BLaER1 treated with 17β-estradiol and CSF1 and Interleukin-3, amounts not matched to agents 10 nM and 100 nM (cell line): ENCODE measurements around the gene DISP2.

Experiments used
- H3K27ac ChIP-seq, 11 experiments: shearing (Covaris generic); formaldehyde crosslinking; 2 replicates each; pipeline ENCODE4 v1.8.1; 2022
- H3K27me3 ChIP-seq, 11 experiments: shearing (Covaris generic); formaldehyde crosslinking; 2 replicates each; pipeline ENCODE4 v1.8.1; 2022
- H3K36me3 ChIP-seq, 11 experiments: shearing (Covaris generic); formaldehyde crosslinking; 2 replicates each; pipeline ENCODE4 v1.8.1; 2022
- H3K4me1 ChIP-seq, 10 experiments: shearing (Covaris generic); formaldehyde crosslinking; 2 replicates each; pipeline ENCODE4 v1.8.1; 2022
- H3K4me2 ChIP-seq, 11 experiments: shearing (Covaris generic); formaldehyde crosslinking; 2 replicates each; pipeline ENCODE4 v1.8.1; 2022
- H3K4me3 ChIP-seq, 10 experiments: shearing (Covaris generic); formaldehyde crosslinking; 2 replicates each; pipeline ENCODE4 v1.8.1; 2022
- H3K9ac ChIP-seq, 11 experiments: shearing (Covaris generic); formaldehyde crosslinking; 2 replicates each; pipeline ENCODE4 v1.8.1; 2022
- H3K9me3 ChIP-seq, 11 experiments: shearing (Covaris generic); formaldehyde crosslinking; replicated peaks in 1 of 11; 2 replicates each; pipeline ENCODE4 v1.8.1; 2022
- H4K20me1 ChIP-seq, 11 experiments: shearing (Covaris generic); formaldehyde crosslinking; 2 replicates each; pipeline ENCODE4 v1.8.1; 2022
- Cebpa-rat ChIP-seq, 11 experiments: shearing (Covaris generic); IDR thresholded peaks; 2 replicates each; pipeline ENCODE4 v1.8.1; 2022

DISP2 gene

GRCh38 chr15:40335938-40336743 lies 21.9 kb upstream of the DISP2 start:
- TF ChIP-seq Cebpa-rat (IDR thresholded peaks at IDR 0.05) = no peak
- H3K9me3 ChIP-seq = no peaks in the 10 kb centered on the region
- H3K4me3 ChIP-seq = peak overlapping the region in 8 of 10 experiments; percentile 1 to 49 (median 31); a peak in 12 of 20 replicates
- H3K27me3 ChIP-seq = no peaks in the 10 kb centered on the region
- H3K9ac ChIP-seq = peak overlapping the region in 10 of 11 experiments; percentile 11 to 71 (median 62); a peak in 11 of 22 replicates
- no peaks in the 10 kb centered on the region for H4K20me1 ChIP-seq
- H3K4me2 ChIP-seq = peak overlapping the region; percentile 82 to 98 (median 95)
- peaks cover 98 to 100% (median 100%) of the 10 kb centered on the region in 10 experiments for H3K4me1 ChIP-seq
- H3K27ac ChIP-seq = peak overlapping the region in 9 of 11 experiments; percentile 63 to 90 (median 80); a peak in 11 of 22 replicates
- H3K36me3 ChIP-seq = peaks cover 0 to 28% (median 0%) of the 10 kb centered on the region in 11 experiments; a peak in 4 of 22 replicates

GRCh38 chr15:40336744-40337122 lies 21.3 kb upstream of the DISP2 start:
- peaks cover 95 to 100% (median 100%) of the 10 kb centered on the region in 10 experiments for H3K4me1 ChIP-seq
- peak overlapping the region; percentile 82 to 98 (median 95) for H3K4me2 ChIP-seq

GRCh38 chr15:40337597-40337996 lies 20.4 kb upstream of the DISP2 start:
- peaks cover 0 to 18% (median 0%) of the 10 kb centered on the region in 11 experiments; a peak in 1 of 22 replicates for H3K36me3 ChIP-seq
- peak overlapping the region in 5 of 10 experiments; percentile 24 to 49 (median 30); a peak in 7 of 20 replicates for H3K4me3 ChIP-seq
- no peaks in the 10 kb centered on the region for H3K9me3 ChIP-seq
- peak overlapping the region in 3 of 11 experiments; percentile 11 to 45 (median 19); a peak in 3 of 22 replicates for H3K27ac ChIP-seq
- H3K27me3 ChIP-seq = no peaks in the 10 kb centered on the region
- H4K20me1 ChIP-seq = no peaks in the 10 kb centered on the region
- TF ChIP-seq Cebpa-rat (IDR thresholded peaks at IDR 0.05) = no peak
- peak overlapping the region in 9 of 11 experiments; percentile 5 to 71 (median 43); a peak in 9 of 22 replicates for H3K9ac ChIP-seq
- peaks cover 87 to 99% (median 96%) of the 10 kb centered on the region in 10 experiments for H3K4me1 ChIP-seq
- peak overlapping the region; percentile 82 to 98 (median 95) for H3K4me2 ChIP-seq

More at GRCh38 chr15:40336744-40337122, 21.3 kb upstream of the DISP2 start:
- Histone ChIP-seq H3K27me3 (no peaks in the 10 kb centered on the region), H3K9ac (peak overlapping the region in 10 of 11 experiments; percentile 6 to 71 (median 45); a peak in 11 of 22 replicates), H3K36me3 (peaks cover 0 to 23% (median 0%) of the 10 kb centered on the region in 11 experiments; a peak in 4 of 22 replicates), H4K20me1 (no peaks in the 10 kb centered on the region), H3K9me3 (no peaks in the 10 kb centered on the region), H3K27ac (peak overlapping the region in 5 of 11 experiments; percentile 10 to 86 (median 19); a peak in 4 of 22 replicates), H3K4me3 (peak overlapping the region in 8 of 10 experiments; percentile 1 to 49 (median 31); a peak in 12 of 20 replicates)
- no peak for TF ChIP-seq Cebpa-rat (IDR thresholded peaks at IDR 0.05)

DNA sequence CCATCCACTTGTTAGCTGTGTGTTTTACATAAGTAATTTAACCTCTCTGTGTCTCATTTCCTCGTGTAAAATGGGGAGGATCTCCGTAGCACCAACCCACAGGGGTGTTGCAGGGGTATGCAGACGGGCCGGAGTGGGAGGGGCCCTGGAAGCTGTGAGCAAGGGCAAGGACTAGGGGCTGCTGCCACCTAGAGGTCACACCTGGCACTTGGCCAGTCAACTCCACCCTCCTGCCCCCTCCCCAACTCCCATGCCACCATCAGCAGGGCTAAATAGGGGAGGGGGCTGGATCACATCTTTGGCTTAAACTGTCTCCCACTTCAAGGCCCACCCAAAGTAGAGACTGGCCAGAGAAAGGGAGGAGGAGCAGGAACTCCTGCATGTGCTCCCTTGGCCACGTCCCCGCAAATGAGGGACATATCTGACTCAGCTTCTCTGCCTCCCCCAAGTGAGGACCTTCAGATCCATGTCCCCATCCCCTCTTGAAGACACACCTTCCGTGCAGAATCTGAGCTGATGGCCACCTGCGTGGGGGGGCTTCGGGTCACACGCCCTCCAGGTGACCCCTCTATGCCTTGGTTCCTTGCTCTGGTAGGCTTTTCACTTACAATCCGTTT lies 19.9 kb upstream of the DISP2 start:
- H3K9me3 ChIP-seq = no peaks in the 10 kb centered on the region
- no peaks in the 10 kb centered on the region for H4K20me1 ChIP-seq
- H3K36me3 ChIP-seq = peaks cover 0 to 18% (median 0%) of the 10 kb centered on the region in 11 experiments; a peak in 1 of 22 replicates
- H3K27ac ChIP-seq = no peak overlapping the region; a peak in 1 of 22 replicates
- no peak for TF ChIP-seq Cebpa-rat (IDR thresholded peaks at IDR 0.05)
- no peaks in the 10 kb centered on the region for H3K27me3 ChIP-seq
- peak overlapping the region in 9 of 11 experiments; percentile 8 to 89 (median 77); a peak in 12 of 22 replicates for H3K9ac ChIP-seq
- H3K4me1 ChIP-seq = peaks cover 86 to 99% (median 96%) of the 10 kb centered on the region in 10 experiments
- peak overlapping the region in 5 of 10 experiments; percentile 30 to 61 (median 59); a peak in 7 of 20 replicates for H3K4me3 ChIP-seq
- H3K4me2 ChIP-seq = peak overlapping the region; percentile 82 to 98 (median 95)

- Histone ChIP-seq H3K27ac (peak overlapping the region in 4 of 11 experiments; percentile 64 to 92 (median 77); a peak in 4 of 22 replicates), H3K9ac (peak overlapping the region; percentile 61 to 89 (median 76); a peak in 20 of 22 replicates), H3K4me1 (peaks cover 86 to 99% (median 97%) of the 10 kb centered on the region in 10 experiments), H3K4me3 (peak overlapping the region in 5 of 10 experiments; percentile 56 to 64 (median 60); a peak in 8 of 20 replicates), H4K20me1 (no peaks in the 10 kb centered on the region), H3K36me3 (peaks cover 0 to 18% (median 0%) of the 10 kb centered on the region in 11 experiments; a peak in 1 of 22 replicates), H3K4me2 (peak overlapping the region; percentile 82 to 98 (median 95)), H3K27me3 (no peaks in the 10 kb centered on the region), H3K9me3 (no peaks in the 10 kb centered on the region)
- TF ChIP-seq Cebpa-rat (IDR thresholded peaks at IDR 0.05) = no peak
Observed at GRCh38 chr15:40338921-40339620, 18.9 kb upstream of the DISP2 start.

DNA sequence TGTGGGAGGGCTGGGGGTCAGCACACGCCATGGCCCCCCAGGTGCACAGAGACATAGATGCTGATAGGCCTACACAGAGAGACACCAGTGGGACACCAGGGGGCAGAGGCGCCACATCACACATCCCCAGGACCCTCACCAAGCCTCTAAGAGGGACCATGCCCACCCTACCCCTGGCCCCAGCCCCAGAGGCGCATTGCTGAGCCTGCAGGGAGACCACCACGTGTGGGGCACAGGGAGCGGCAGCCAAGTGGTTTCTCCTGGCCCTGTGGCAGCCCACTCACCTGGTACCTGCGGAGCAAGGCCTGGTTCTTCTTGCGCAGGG lies 18.4 kb upstream of the DISP2 start:
- no peaks in the 10 kb centered on the region for H3K9me3 ChIP-seq
- H3K9ac ChIP-seq = peak overlapping the region; percentile 61 to 89 (median 76); a peak in 21 of 22 replicates
- no peaks in the 10 kb centered on the region for H3K27me3 ChIP-seq
- peaks cover 0 to 18% (median 0%) of the 10 kb centered on the region in 11 experiments; a peak in 1 of 22 replicates for H3K36me3 ChIP-seq
- TF ChIP-seq Cebpa-rat (IDR thresholded peaks at IDR 0.05) = no peak
- H4K20me1 ChIP-seq = no peaks in the 10 kb centered on the region
- H3K4me1 ChIP-seq = peaks cover 86 to 100% (median 97%) of the 10 kb centered on the region in 10 experiments
- peak overlapping the region; percentile 82 to 98 (median 95) for H3K4me2 ChIP-seq
- peak overlapping the region in 10 of 11 experiments; percentile 64 to 92 (median 77); a peak in 18 of 22 replicates for H3K27ac ChIP-seq
- peak overlapping the region in 6 of 10 experiments; percentile 32 to 64 (median 60); a peak in 12 of 20 replicates for H3K4me3 ChIP-seq

DNA sequence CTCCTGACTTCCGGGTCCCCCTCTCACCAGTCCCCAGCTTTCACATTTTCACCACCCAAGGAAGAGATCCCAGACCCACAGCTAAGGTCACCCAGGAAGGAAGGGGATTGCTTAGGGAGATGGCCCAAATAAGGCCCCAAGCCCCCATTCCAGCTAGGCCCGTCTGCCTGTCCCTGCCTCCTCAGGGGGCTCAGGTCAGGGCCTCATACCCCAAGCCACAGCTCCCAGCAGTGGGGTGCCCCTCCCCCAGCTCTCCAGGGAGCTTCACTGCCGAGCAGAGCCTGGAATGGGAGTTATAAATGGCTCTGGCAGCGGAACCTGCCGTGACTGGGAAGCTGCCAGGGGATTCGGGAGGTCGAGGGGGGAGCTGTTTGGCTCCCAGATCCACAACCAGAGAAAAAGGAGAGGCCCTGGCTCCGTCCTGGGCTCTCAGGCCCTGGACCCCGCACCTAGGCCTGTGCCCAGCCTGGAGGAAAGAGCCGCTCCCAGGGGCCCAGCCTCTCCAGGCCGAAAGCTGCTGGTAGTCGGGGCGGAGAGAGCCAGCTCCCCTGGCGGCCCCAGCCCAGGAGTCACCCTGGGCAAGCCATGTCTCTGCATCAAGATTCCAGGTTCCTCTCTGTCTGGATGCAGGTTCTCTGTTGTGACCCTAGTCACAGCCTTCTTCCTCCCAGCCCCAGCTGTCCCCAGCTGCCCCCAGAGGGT lies 17.8 kb upstream of the DISP2 start:
- H3K36me3 ChIP-seq = peaks cover 0 to 18% (median 0%) of the 10 kb centered on the region in 11 experiments; a peak in 1 of 22 replicates
- peak overlapping the region; percentile 82 to 98 (median 95) for H3K4me2 ChIP-seq
- peak overlapping the region; percentile 51 to 92 (median 75) for H3K27ac ChIP-seq
- TF ChIP-seq Cebpa-rat (IDR thresholded peaks at IDR 0.05) = no peak
- peaks cover 86 to 100% (median 96%) of the 10 kb centered on the region in 10 experiments for H3K4me1 ChIP-seq
- H3K4me3 ChIP-seq = peak overlapping the region; percentile 17 to 64 (median 48); a peak in 16 of 20 replicates
- no peaks in the 10 kb centered on the region for H4K20me1 ChIP-seq
- H3K27me3 ChIP-seq = no peaks in the 10 kb centered on the region
- H3K9ac ChIP-seq = peak overlapping the region; percentile 61 to 89 (median 76)
- no peaks in the 10 kb centered on the region for H3K9me3 ChIP-seq
